ENCODE results near the gene TRIM2. TPM values are rescaled to one million over a fixed set of nuclear protein-coding genes. Genes with fewer than 3 reads are reported as not detected.

The TRIM2 gene
- total RNA-seq, 5 donors from 2014 or later (not counting 1 experiment from before 2014, with no cell fraction given), result 3.5 to 8.4 (median 4.4) TPM

DNA sequence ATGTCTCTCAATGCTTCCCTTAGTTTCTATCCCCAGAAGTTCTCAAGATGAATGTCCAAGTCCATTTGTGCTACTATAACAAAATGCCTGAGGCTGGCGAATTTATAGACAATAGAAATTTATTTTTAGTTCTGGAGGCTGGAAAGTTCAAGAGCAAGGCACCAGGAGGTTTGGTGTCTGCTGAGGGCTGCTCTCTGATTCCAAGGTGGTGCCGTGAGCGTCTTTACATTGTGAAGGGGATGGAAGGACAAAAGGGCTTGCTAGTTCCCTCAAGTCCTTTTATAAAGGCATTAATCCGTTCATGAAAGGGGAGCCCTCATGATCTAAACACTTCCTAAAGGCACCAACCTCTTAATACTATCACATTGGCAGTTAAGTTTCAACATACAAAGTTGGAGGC lies 12.3 kb downstream of the TRIM2 start:
- H3K36me3 Mint-ChIP-seq, result no peaks in the 10 kb centered on the region
- ChIA-PET POLR2A (no interaction called here), CTCF (no interaction called here)
- H3K27me3 Mint-ChIP-seq, result no peaks in the 10 kb centered on the region
- 60% methylated on average over 1 of the region's 4 CpGs for WGBS (ENCODE audit: insufficient coverage)
- H3K4me1 ChIP-seq (ENCODE audit: control insufficient read depth in 1 of 2, extremely low read depth in 1 of 2, insufficient read depth in 2 of 2, low read length in 2 of 2), result no peaks in the 10 kb centered on the region
- H3K4me3 ChIP-seq (ENCODE audit: control insufficient read depth in 1 of 2, extremely low read depth in 1 of 2, low read length in 1 of 2), result no peak overlapping the region
- peaks cover 2 to 15% (median 5%) of the 10 kb centered on the region in 3 donors for H3K4me1 Mint-ChIP-seq
- no peaks in the 10 kb centered on the region for H3K9me3 ChIP-seq
- H3K27ac ChIP-seq (ENCODE audit: low read length), result no peak overlapping the region
- DNase-seq (no peak), ATAC-seq (replicated peaks in 1 of 4) (no peak)
- H3K4me3 Mint-ChIP-seq, result no peak overlapping the region
- H3K27me3 ChIP-seq (replicated peaks in 1 of 2; ENCODE audit: control insufficient read depth in 2 of 2, extremely low read depth in 1 of 2, insufficient read depth in 2 of 2, low read length in 1 of 2), result no peaks in the 10 kb centered on the region
- H3K27ac Mint-ChIP-seq, result no peak overlapping the region
- H3K9me3 Mint-ChIP-seq, result no peaks in the 10 kb centered on the region
- no peaks in the 10 kb centered on the region for H3K36me3 ChIP-seq (ENCODE audit: control insufficient read depth in 2 of 2, extremely low read depth in 1 of 2, insufficient read depth in 1 of 2, low read length in 1 of 2)

DNA sequence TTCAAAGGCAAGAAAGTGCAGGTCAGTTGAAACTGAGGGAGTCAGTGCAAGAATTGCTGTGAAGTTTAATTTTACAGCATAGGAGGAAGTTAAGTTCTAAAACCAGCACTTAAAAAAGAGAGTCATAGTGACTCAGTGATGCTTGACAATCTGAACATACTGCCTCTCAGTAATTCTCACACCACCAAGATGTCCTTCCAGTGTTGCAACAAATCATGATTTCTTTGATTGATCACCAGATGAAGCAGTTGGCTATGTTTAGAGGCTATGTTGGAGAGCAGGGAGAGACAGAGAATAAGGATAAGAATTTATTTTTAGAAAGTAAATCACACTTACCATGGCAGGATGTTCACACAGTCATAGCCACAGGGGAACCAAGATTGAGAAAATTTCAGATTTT lies 13.2 kb downstream of the TRIM2 start:
- no peaks in the 10 kb centered on the region for H3K9me3 Mint-ChIP-seq
- ATAC-seq (replicated peaks in 1 of 4), result no peak
- Histone ChIP-seq H3K27ac (ENCODE audit: low read length) (no peak overlapping the region), H3K9me3 (no peaks in the 10 kb centered on the region), H3K4me3 (ENCODE audit: control insufficient read depth in 1 of 2, extremely low read depth in 1 of 2, low read length in 1 of 2) (no peak overlapping the region), H3K36me3 (ENCODE audit: control insufficient read depth in 2 of 2, extremely low read depth in 1 of 2, insufficient read depth in 1 of 2, low read length in 1 of 2) (no peaks in the 10 kb centered on the region), H3K4me1 (ENCODE audit: control insufficient read depth in 1 of 2, extremely low read depth in 1 of 2, insufficient read depth in 2 of 2, low read length in 2 of 2) (peaks cover 0 to 6% of the 10 kb centered on the region in 2 experiments), H3K27me3 (replicated peaks in 1 of 2; ENCODE audit: control insufficient read depth in 2 of 2, extremely low read depth in 1 of 2, insufficient read depth in 2 of 2, low read length in 1 of 2) (peaks cover 0 to 4% of the 10 kb centered on the region in 2 experiments)
- ChIA-PET POLR2A (no interaction called here), CTCF (no interaction called here)
- H3K27ac Mint-ChIP-seq, result no peak overlapping the region
- H3K4me1 Mint-ChIP-seq, result peaks cover 8 to 10% (median 9%) of the 10 kb centered on the region in 3 donors
- no peak for DNase-seq
- H3K36me3 Mint-ChIP-seq, result no peaks in the 10 kb centered on the region
- H3K27me3 Mint-ChIP-seq, result no peaks in the 10 kb centered on the region
- H3K4me3 Mint-ChIP-seq, result no peak overlapping the region

DNA sequence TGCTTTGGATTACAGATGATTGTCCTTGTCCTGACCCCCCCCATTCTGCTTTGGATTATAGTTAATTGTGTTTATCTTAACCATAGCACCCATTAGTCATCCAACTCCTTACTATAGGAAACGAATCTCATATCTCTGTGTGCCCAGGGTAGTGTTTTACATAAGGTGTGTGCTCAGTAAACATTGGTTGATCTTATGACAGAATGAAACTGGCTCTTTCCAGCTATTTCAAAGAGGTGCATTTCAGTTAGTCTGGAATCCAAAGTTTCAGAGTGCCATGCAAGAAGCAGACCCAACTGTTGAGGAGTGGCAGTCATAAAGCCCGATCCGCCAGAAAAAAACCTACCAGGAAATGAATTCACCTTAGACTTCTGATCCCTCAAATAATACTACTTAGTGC lies 14.7 kb downstream of the TRIM2 start:
- Histone ChIP-seq H3K4me3 (ENCODE audit: control insufficient read depth in 1 of 2, extremely low read depth in 1 of 2, low read length in 1 of 2) (no peak overlapping the region), H3K9me3 (no peaks in the 10 kb centered on the region), H3K36me3 (ENCODE audit: control insufficient read depth in 2 of 2, extremely low read depth in 1 of 2, insufficient read depth in 1 of 2, low read length in 1 of 2) (no peaks in the 10 kb centered on the region), H3K27me3 (replicated peaks in 1 of 2; ENCODE audit: control insufficient read depth in 2 of 2, extremely low read depth in 1 of 2, insufficient read depth in 2 of 2, low read length in 1 of 2) (peaks cover 0 to 7% of the 10 kb centered on the region in 2 experiments), H3K4me1 (ENCODE audit: control insufficient read depth in 1 of 2, extremely low read depth in 1 of 2, insufficient read depth in 2 of 2, low read length in 2 of 2) (peaks cover 0 to 16% of the 10 kb centered on the region in 2 experiments), H3K27ac (ENCODE audit: low read length) (no peak overlapping the region)
- no peak for DNase-seq
- Mint-ChIP-seq H3K4me1 (peaks cover 13 to 18% (median 16%) of the 10 kb centered on the region in 3 donors), H3K4me3 (no peak overlapping the region), H3K9me3 (no peaks in the 10 kb centered on the region), H3K36me3 (no peaks in the 10 kb centered on the region), H3K27ac (no peak overlapping the region), H3K27me3 (no peaks in the 10 kb centered on the region)
- 100% methylated on average over 1 of the region's 3 CpGs for WGBS (ENCODE audit: insufficient coverage)
- CTCF ChIA-PET, result no interaction called here
- no peak for ATAC-seq (replicated peaks in 1 of 4)
- POLR2A ChIA-PET, result no interaction called here

DNA sequence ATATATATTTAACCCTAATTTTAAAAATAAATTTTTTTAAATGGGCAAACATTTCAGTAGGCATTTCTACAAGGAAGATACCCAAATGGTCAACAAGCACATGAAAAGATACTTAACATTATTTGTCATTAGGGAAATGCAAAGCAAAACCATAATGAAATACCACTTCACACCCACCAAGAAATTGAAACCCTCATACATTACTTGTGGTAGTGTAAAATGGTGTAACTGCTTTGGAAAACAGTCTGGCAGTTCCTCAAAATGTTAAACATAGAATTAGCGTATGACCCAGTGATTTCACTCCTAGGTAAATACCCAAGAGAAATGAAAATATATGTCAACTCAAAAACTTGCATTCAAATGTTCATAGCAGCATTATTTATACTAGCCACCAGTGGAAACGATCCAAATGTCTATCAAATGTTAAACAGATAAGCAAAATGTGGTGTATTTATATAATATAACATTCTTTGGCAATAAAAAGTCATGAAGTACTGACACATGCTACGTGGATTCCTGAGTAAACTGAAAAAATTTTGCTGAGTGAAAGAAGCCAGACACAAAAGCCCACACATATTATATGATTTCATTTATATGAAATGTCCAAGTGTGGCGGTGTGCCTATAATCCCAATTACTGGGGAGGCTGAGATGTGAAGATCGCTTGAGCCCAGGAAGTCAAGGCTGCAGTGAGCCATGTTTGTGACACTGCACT lies 16.6 kb downstream of the TRIM2 start:
- H3K4me3 Mint-ChIP-seq, result peak overlapping the region in 1 of 3 donors; percentile 94
- Histone ChIP-seq H3K4me3 (ENCODE audit: control insufficient read depth in 1 of 2, extremely low read depth in 1 of 2, low read length in 1 of 2) (no peak overlapping the region), H3K27ac (ENCODE audit: low read length) (no peak overlapping the region), H3K36me3 (ENCODE audit: control insufficient read depth in 2 of 2, extremely low read depth in 1 of 2, insufficient read depth in 1 of 2, low read length in 1 of 2) (no peaks in the 10 kb centered on the region), H3K4me1 (ENCODE audit: control insufficient read depth in 1 of 2, extremely low read depth in 1 of 2, insufficient read depth in 2 of 2, low read length in 2 of 2) (peaks cover 7 to 18% of the 10 kb centered on the region in 2 experiments), H3K27me3 (replicated peaks in 1 of 2; ENCODE audit: control insufficient read depth in 2 of 2, extremely low read depth in 1 of 2, insufficient read depth in 2 of 2, low read length in 1 of 2) (peaks cover 0 to 7% of the 10 kb centered on the region in 2 experiments), H3K9me3 (no peaks in the 10 kb centered on the region)
- no peaks in the 10 kb centered on the region for H3K36me3 Mint-ChIP-seq
- peak overlapping the region in 1 of 2 donors; percentile 5 for H3K27ac Mint-ChIP-seq
- CTCF ChIA-PET, result interaction anchor here in 1 of 2 donors (0.6 kb wide), 1 partner anchor 19 kb away, joined by 7 read pairs; no protein-coding TSS in a partner anchor
- POLR2A ChIA-PET, result interaction anchor here in 1 of 2 donors (0.6 kb wide), 1 partner anchor 52 kb away, joined by 10 read pairs; no protein-coding TSS in a partner anchor
- WGBS (ENCODE audit: insufficient coverage), result no CpG with 5 or more reads among the region's 5 CpGs
- ATAC-seq (replicated peaks in 1 of 4), result no peak
- peaks cover 29 to 36% (median 34%) of the 10 kb centered on the region in 3 donors for H3K4me1 Mint-ChIP-seq
- peaks cover 0 to 6% (median 0%) of the 10 kb centered on the region in 3 donors for H3K9me3 Mint-ChIP-seq
- DNase-seq, result no peak
- H3K27me3 Mint-ChIP-seq, result peaks cover 0 to 2% of the 10 kb centered on the region in 2 donors

DNA sequence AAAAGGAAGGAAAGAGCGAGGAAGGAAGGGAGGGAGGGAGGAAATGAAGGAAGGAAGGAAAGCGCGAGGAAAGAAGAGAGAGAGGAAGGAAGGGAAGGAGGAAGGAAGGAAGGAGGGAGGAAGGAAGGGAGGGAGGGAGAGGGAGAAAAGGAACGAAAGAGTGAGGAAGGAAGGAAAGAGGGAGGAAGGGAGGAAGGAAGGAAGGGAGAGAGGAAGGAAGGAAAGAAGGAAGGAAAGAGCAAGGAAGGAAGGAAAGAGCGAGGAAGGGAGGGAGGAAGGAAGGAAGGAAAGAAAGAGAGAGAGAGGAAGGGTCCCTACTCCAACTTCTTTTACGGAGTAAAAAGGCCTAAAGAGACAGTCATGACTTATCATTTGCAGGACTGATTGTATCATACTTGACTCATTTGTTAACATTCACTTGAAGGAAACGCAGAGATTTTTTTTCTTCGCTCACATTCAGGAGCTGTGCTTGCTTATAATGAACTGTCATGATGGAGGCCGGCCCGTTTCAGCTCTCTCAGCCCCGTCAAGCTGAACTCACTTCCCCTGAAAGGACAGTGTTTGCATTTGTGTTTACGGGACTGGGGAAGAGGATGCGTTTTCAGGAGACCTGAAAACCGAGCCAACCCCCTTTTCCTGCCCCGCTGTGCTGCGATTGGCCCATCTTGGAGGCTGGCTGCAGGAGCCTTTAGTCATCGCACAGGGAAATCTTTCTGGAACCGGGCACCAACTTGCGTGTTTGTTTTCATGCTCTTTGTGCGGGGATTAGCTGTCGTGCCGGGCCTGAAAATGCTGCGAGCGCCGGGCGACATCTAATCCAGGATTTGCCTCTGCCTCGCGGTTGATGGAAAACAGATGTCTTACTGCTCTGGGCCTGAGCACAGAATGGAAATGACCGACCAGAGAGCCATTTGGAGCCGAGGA lies 17.8 kb downstream of the TRIM2 start:
- CTCF ChIA-PET, result interaction anchor here in 1 of 2 donors (0.6 kb wide), 1 partner anchor 21 kb away, joined by 7 read pairs; no protein-coding TSS in a partner anchor
- peaks cover 34 to 45% (median 42%) of the 10 kb centered on the region in 3 donors for H3K4me1 Mint-ChIP-seq
- Histone ChIP-seq H3K4me1 (ENCODE audit: control insufficient read depth in 1 of 2, extremely low read depth in 1 of 2, insufficient read depth in 2 of 2, low read length in 2 of 2) (peaks cover 7 to 20% of the 10 kb centered on the region in 2 experiments), H3K36me3 (ENCODE audit: control insufficient read depth in 2 of 2, extremely low read depth in 1 of 2, insufficient read depth in 1 of 2, low read length in 1 of 2) (no peaks in the 10 kb centered on the region), H3K27ac (ENCODE audit: low read length) (no peak overlapping the region), H3K9me3 (no peaks in the 10 kb centered on the region), H3K27me3 (replicated peaks in 1 of 2; ENCODE audit: control insufficient read depth in 2 of 2, extremely low read depth in 1 of 2, insufficient read depth in 2 of 2, low read length in 1 of 2) (peaks cover 0 to 7% of the 10 kb centered on the region in 2 experiments), H3K4me3 (ENCODE audit: control insufficient read depth in 1 of 2, extremely low read depth in 1 of 2, low read length in 1 of 2) (peak overlapping the region; percentile 54 to 84)
- ATAC-seq (replicated peaks in 1 of 4), result peak; percentile 46 to 75 (median 62)
- peak overlapping the region; percentile 82 to 85 for H3K27ac Mint-ChIP-seq
- POLR2A ChIA-PET, result interaction anchor here (0.6 to 0.7 kb wide), 2 partner anchors 27 to 53 kb away, joined by 4 to 10 read pairs; no protein-coding TSS in a partner anchor
- H3K27me3 Mint-ChIP-seq, result peaks cover 0 to 2% of the 10 kb centered on the region in 2 donors
- DNase-seq, result peak in 24 of 35 experiments; percentile 1 to 46 (median 10)
- H3K36me3 Mint-ChIP-seq, result peaks cover 6% of the 10 kb centered on the region
- peaks cover 0 to 6% (median 0%) of the 10 kb centered on the region in 3 donors for H3K9me3 Mint-ChIP-seq
- 35% methylated on average over 24 of the region's 30 CpGs for WGBS (ENCODE audit: insufficient coverage)
- peak overlapping the region; percentile 85 to 94 (median 89) for H3K4me3 Mint-ChIP-seq
